Right renal pelvis (tissue), 4 donors: Measurements from ENCODE around the gene ITIH3. TPM values are rescaled to one million over a fixed set of nuclear protein-coding genes. Genes with fewer than 3 reads are reported as not detected.

Experiments used
- DNase-seq, 4 donors: peaks; one replicate each; pipeline ENCODE4 v3.0.0-alpha.2; 2013; ENCODE audit warnings: low read depth in 4 of 4, low spot score in 3 of 4, missing footprints in 1 of 4
- polyA plus RNA-seq, 4 donors: library from polyadenylated mRNA; unstranded; fragments of 120-200 nt; gene quantifications; one replicate each; pipeline ENCODE4 v1.2.1, GENCODE V29; 2013; ENCODE audit not compliant: insufficient read length in 4 of 4

ITIH3 gene
- polyA plus RNA-seq, 4 donors = 4.8 to 6.0 (median 5.6) TPM

DNA sequence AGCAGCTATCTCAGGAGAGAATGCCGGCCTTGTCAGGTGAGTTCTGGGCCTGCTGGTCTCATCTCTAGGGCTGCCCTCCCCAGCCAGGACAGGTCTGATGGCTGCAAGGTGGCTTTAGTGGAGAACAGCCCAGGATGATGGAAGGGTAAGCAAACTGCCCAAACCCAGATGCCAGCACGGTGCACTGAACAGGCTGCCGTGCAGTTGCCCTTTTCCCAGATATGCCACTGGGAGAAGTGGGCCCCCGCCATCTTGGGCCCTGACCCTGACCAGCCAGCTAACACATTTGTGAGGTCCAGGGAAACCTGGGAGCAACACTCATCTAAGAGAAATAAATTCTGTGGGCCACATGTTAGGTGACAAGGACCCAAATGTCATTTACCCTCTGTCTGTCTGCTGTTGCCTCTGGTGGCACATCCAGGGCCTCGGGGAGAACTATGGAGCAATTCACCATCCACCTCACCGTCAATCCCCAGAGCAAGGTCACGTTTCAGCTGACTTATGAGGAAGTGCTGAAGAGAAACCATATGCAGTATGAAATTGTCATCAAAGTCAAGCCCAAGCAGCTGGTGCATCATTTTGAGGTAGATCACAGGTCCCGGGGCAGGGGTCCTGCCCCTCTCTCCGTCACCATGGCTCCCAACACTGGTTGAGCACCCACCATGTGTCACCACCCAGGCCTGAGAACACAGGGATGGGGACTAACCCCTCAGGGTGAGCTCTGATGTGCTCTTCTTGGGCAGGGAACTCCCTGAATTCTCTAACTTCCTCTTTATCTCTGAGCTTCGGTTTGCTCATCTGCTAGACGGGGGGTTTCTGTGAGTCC, 15.4 kb upstream of the ITIH3 start:
- DNase-seq = no peak

DNA sequence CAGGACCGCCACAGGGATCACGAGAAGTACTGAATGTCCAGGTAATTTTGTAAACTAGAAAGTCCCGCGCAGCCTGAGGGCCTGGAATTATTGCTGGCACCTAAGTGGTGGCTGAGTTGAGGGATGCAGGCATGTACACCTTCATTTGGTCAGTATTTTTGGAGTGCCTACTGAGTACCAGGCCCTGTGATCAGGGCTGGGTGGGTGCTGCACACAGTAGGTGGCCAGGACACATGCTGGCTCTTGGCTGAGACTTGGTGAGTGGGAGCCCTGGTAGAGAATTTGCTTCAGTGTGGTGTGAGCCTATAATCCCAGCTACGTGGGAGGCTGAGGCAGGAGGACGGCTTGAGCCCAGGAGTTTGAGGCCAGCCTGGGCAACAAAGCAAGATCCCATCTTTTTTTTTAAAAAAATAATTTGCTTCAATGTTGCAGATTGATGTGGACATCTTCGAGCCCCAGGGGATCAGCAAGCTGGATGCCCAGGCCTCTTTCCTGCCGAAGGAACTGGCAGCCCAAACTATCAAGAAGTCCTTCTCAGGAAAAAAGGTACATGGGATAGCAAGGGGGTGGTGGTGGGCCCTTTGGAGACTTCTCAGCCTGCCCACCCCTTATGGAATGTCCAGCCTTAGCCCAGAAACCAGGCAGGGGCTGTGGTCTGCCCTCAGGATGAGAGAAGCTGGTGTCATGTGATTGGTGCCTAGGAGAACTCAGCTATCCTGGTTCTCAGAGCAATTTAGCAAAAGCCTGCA, 14.6 kb upstream of the ITIH3 start:
- DNase-seq = no peak

DNA sequence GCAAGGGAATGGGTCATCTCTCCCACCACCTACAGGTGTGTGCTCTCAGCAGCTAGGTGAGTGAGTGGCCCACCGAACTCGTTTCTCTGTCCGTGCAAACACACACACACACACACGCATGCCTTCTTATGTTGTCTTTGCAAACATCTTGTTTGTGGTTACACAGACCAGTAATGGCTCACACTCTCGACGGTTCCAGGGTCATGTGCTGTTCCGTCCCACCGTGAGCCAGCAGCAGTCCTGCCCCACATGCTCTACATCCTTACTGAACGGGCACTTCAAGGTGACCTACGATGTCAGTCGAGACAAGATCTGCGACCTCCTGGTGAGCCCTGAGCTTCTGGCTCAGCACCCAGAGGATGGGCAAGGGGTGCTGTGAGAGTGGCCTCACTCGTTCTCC, 12.9 kb upstream of the ITIH3 start:
- no peak for DNase-seq

- no peak for DNase-seq
Observed at GRCh38 chr3:52782412-52783210, 12.0 kb upstream of the ITIH3 start.

DNA sequence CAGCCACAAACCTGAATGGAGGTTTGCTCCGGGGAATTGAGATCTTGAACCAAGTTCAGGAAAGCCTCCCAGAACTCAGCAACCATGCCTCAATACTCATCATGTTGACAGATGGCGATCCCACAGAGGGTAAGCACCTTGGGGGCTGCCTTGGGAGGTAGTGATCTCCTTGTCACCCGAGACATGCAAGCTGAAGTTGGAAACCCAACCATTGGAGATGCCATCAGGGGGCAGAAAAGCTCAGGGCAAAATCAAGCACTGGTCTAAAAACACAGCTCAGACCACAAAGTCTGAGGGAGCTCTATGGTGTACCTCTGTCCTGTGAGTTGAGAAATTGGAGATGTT, 11.4 kb upstream of the ITIH3 start:
- no peak for DNase-seq

DNA sequence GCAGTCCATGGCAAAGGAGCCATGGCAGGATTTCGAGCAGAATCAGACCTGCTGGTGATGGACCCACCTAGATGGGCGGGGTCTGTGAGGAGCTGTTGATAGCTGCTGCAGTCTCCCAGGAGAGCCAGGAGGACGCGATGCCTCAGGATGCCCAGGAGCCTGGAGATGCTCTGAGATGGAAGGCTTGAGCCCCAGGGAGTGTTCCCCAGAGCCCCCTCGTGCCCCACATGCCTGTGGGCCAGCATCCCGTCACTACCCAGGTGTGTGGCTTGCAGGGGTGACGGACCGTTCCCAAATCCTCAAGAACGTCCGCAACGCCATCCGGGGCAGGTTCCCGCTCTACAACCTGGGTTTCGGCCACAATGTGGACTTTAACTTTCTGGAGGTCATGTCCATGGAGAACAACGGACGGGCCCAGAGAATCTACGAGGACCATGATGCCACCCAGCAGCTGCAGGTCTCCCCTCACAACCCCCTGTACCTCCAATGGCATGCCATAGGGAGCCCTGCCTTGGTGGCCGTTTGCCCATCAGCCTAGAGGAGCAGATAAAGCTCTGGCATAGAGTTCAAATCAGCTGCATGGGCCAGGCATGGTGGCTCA, 10.5 kb upstream of the ITIH3 start:
- DNase-seq = no peak

- no peak for DNase-seq
Observed at GRCh38 chr3:52784931-52785590, 9.5 kb upstream of the ITIH3 start.

DNA sequence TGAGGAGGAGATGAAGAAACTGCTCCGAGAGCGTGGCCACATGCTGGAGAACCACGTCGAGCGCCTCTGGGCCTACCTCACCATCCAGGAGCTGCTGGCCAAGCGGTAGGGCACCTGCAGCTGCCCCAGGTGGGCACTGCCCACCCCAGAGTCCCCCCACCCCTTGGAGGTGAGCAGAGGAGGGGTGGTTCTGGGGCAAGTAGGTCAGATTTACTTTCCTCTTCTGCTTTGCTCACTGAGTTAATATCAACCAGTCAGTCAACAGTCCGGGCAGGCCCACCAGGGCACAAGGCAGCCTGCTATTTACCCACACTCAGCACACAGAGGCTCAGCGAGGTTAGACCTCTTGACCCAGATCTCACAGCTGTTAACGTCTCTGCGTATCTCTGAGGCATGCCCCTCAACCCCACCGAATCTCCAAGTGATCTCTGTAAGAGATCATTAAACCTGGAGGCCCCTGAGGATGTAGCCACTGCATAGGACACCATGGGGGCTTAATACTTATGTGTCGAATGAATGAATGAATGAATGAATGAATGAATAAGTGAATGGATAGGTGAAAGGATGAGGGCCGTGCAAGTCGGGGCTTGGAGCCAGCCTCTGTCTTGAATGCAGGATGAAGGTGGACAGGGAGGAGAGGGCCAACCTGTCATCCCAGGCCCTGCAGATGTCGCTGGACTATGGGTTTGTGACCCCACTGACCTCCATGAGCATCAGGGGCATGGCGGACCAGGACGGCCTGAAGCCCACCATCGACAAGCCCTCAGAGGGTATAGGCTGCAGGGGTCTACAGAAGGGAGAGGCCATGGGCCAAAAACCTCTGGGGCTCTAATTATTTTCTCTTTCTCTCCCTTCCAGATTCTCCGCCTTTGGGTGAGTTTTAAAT, 8.0 kb upstream of the ITIH3 start:
- DNase-seq = no peak

GRCh38 chr3:52787246-52787645, 7.3 kb upstream of the ITIH3 start:
- DNase-seq = no peak

- no peak for DNase-seq
Observed at GRCh38 chr3:52787672-52788625, 6.6 kb upstream of the ITIH3 start.

- DNase-seq = no peak
Observed at GRCh38 chr3:52788890-52789745, 5.5 kb upstream of the ITIH3 start.

- DNase-seq = no peak
Observed at GRCh38 chr3:52789746-52790040, 4.9 kb upstream of the ITIH3 start.

- no peak for DNase-seq
Observed at GRCh38 chr3:52790337-52790736, 4.3 kb upstream of the ITIH3 start.

DNA sequence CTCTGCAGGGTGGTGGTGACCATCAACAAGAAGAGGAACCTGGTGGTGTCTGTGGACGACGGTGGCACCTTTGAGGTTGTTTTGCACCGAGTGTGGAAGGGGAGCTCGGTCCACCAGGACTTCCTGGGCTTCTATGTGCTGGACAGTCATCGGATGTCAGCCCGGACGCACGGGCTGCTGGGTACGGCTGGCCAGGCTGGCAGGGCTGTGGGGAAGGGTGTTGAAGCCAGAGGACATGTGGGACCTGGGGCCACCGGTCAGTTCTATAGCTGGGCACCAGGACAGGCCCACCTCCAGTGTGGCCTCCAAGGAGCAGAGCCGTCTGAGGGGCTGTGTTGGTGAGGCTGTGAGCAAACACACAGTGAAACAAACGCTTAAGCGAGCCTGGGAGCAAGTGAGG, 3.9 kb upstream of the ITIH3 start:
- DNase-seq = no peak

DNA sequence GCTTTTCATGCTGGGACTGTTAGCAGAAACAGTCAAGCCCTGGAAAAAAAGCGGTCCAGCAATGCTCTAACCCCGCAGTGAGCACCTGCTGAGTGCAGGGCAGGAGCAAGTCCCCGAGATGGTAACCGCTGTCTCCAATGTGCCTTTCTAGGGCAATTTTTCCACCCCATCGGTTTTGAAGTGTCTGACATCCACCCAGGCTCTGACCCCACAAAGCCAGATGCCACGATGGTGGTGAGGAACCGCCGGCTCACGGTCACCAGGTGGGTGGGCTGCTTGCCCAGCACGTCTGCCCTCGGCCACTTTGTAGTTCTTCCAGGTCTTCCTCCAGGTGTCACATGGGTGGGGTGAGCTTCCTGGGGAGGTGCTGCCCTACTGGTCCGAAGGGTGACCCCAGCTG, 3.2 kb upstream of the ITIH3 start:
- no peak for DNase-seq

DNA sequence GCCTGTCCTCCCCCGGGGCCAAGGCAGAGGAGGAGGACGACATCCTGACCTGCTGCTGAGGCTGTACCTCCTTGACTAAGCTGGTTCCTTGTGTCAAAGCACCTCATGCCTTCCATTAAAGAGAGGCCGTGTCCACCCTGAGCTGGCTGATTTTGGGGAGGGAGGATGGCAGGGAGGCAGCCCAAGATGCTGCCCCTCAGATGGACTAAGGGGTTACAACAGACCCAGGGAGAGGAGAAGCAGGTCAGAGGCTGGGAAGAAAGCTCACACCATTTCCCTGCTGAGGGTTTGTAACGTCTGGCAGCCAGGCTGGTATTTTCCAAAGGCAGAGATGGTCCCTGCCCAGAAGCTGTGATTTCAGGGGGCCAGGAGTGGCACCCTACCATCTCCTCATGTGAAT, 2.7 kb upstream of the ITIH3 start:
- DNase-seq = no peak

- DNase-seq = no peak
Observed at GRCh38 chr3:52792413-52792812, 2.2 kb upstream of the ITIH3 start.
